SK-N-SH (cell line): ENCODE results near the gene CCL4. TPM values are rescaled to one million over a fixed set of nuclear protein-coding genes. Genes with fewer than 3 reads are reported as not detected.

Source experiments
- CTCF ChIA-PET: fragments of 300-600, 350-600 bp; formaldehyde crosslinking; extraction: SDS; loops from one replicate; lab custom pipeline; 2021; lab: Yijun Ruan, JAX
- POLR2A ChIA-PET: fragments of 350-600 bp; sonication (Branson Sonifier 250); formaldehyde crosslinking; extraction: SDS; loops from one replicate; lab custom pipeline; 2020; ENCODE audit warnings: antibody characterized with exemption, inconsistent platforms; lab: Yijun Ruan, JAX
- DNase-seq: peaks from one replicate; pipeline ENCODE4 v3.0.0; 2012
- H2AFZ ChIP-seq: fragments of 200-600 bp; sonication (generic); 2 replicates; pipeline ENCODE4 v1.8.1; 2016; ENCODE audit warnings: antibody characterized with exemption, mild to moderate bottlenecking, low read depth
- H3F3A ChIP-seq: fragments of 200-600 bp; sonication (generic); replicated peaks from 2 replicates; pipeline ENCODE3; 2016; ENCODE audit warnings: antibody characterized with exemption, mild to moderate bottlenecking; ENCODE audit not compliant: insufficient read depth
- H3K27ac ChIP-seq, 2 experiments: fragments of 200-500 bp in 1 of 2; fragments of 200-600 bp in 1 of 2; sonication (Bioruptor generic) in 1 of 2; sonication (generic), shearing (Covaris generic) in 1 of 2; 2 replicates each; pipeline versions ENCODE4 v1.5.1 to v1.6.1; 2014 to 2016; ENCODE audit warnings: low read depth in 2 of 2, inconsistent platforms in 1 of 2, low read length in 1 of 2, mild to moderate bottlenecking in 1 of 2, mixed read lengths in 1 of 2
- H3K27me3 ChIP-seq: fragments of 200-600 bp; sonication (generic), shearing (Covaris generic); 2 replicates; pipeline ENCODE4 v1.6.1; 2016; ENCODE audit warnings: mixed run types; ENCODE audit not compliant: insufficient read depth
- H3K36me3 ChIP-seq, 2 experiments: fragments of 200-500 bp in 1 of 2; fragments of 200-600 bp in 1 of 2; sonication (Bioruptor generic) in 1 of 2; sonication (generic) in 1 of 2; replicated peaks in 1 of 2; 2 replicates each; pipeline versions ENCODE3 to v1.5.1; 2014 to 2016; ENCODE audit warnings: low read length in 1 of 2, mild to moderate bottlenecking in 1 of 2; ENCODE audit not compliant: insufficient read depth in 2 of 2, control insufficient read depth in 1 of 2
- H3K4me1 ChIP-seq, 2 experiments: fragments of 200-500 bp in 1 of 2; fragments of 200-600 bp in 1 of 2; sonication (Bioruptor generic) in 1 of 2; sonication (generic), shearing (Covaris generic) in 1 of 2; 2 replicates each; pipeline versions ENCODE4 v1.5.1 to v1.6.1; 2014 to 2016; ENCODE audit warnings: low read depth in 1 of 2, low read length in 1 of 2, mixed run types in 1 of 2; ENCODE audit not compliant: insufficient read depth in 2 of 2, control insufficient read depth in 1 of 2
- H3K4me2 ChIP-seq: fragments of 200-600 bp; sonication (generic), shearing (Covaris generic); 2 replicates; pipeline ENCODE4 v1.6.1; 2017; ENCODE audit warnings: mixed run types
- H3K4me3 ChIP-seq, 2 experiments: fragments of 200-500 bp in 1 of 2; fragments of 200-600 bp in 1 of 2; sonication (Bioruptor generic) in 1 of 2; sonication (generic), shearing (Covaris generic) in 1 of 2; 2 replicates each; pipeline versions ENCODE4 v1.5.1 to v1.8.1; 2014 to 2016; ENCODE audit warnings: low read depth in 2 of 2, inconsistent platforms in 1 of 2, low read length in 1 of 2, mild to moderate bottlenecking in 1 of 2, mixed read lengths in 1 of 2, moderate library complexity in 1 of 2
- H3K79me2 ChIP-seq: fragments of 200-600 bp; sonication (generic); 2 replicates; pipeline ENCODE4 v1.8.1; 2017; ENCODE audit warnings: mild to moderate bottlenecking; ENCODE audit not compliant: insufficient read depth
- H3K9ac ChIP-seq: fragments of 200-600 bp; sonication (generic); 2 replicates; pipeline ENCODE4 v1.6.1; 2017; ENCODE audit warnings: mixed run types
- H3K9me2 ChIP-seq: fragments of 200-600 bp; sonication (generic); 2 replicates; pipeline ENCODE4 v1.6.1; 2017; ENCODE audit warnings: mixed run types
- H3K9me3 ChIP-seq: fragments of 200-600 bp; sonication (generic); 2 replicates; pipeline ENCODE4 v1.6.1; 2017; ENCODE audit warnings: mixed run types, mild to moderate bottlenecking, moderate library complexity
- H4K20me1 ChIP-seq: fragments of 200-600 bp; sonication (generic); 2 replicates; pipeline ENCODE4 v1.6.1; 2017; ENCODE audit warnings: mild to moderate bottlenecking, mixed run types; ENCODE audit not compliant: insufficient read depth
- EP300 ChIP-seq, 2 experiments: IDR thresholded peaks; 2 replicates each; pipeline versions ENCODE4 v1.4.0 to v1.6.1; 2012; ENCODE audit warnings: borderline replicate concordance in 1 of 2, low read depth in 1 of 2, low read length in 1 of 2
- EZH2phosphoT487 ChIP-seq: fragments of 200-600 bp; sonication (generic); IDR thresholded peaks from 2 replicates; pipeline ENCODE4 v1.6.1; 2017; ENCODE audit warnings: low read depth, mixed run types, mild to moderate bottlenecking, antibody characterized with exemption, moderate library complexity, borderline replicate concordance
- FOSL2 ChIP-seq: IDR thresholded peaks from 2 replicates; pipeline ENCODE4 v1.4.0; 2012; ENCODE audit warnings: low read depth, mild to moderate bottlenecking, moderate library complexity, borderline replicate concordance
- FOXJ3 ChIP-seq: sonication (generic); formaldehyde crosslinking; IDR thresholded peaks from 2 replicates; pipeline ENCODE4 v1.5.1; 2020; ENCODE audit warnings: mild to moderate bottlenecking, missing genetic modification reagents
- GABPA ChIP-seq: IDR thresholded peaks from 2 replicates; pipeline ENCODE4 v1.4.0; 2012; ENCODE audit warnings: low read depth, mild to moderate bottlenecking
- GATA2 ChIP-seq: sonication (generic); formaldehyde crosslinking; IDR thresholded peaks from 2 replicates; pipeline ENCODE4 v1.5.0; 2020; ENCODE audit warnings: mild to moderate bottlenecking, missing genetic modification reagents
- JUND ChIP-seq: IDR thresholded peaks from 2 replicates; pipeline ENCODE4 v1.4.0; 2012
- MXI1 ChIP-seq: IDR thresholded peaks from 2 replicates; pipeline ENCODE4 v1.6.1; 2012; ENCODE audit warnings: mild to moderate bottlenecking, low read depth, low read length, improper control_type of control experiment
- NFIC ChIP-seq: IDR thresholded peaks from 2 replicates; pipeline ENCODE4 v1.4.0; 2012; ENCODE audit warnings: borderline replicate concordance
- RAD21 ChIP-seq: IDR thresholded peaks from 2 replicates; pipeline ENCODE4 v1.6.1; 2012; ENCODE audit warnings: mild to moderate bottlenecking, low read length
- RCOR1 ChIP-seq: fragments of 150-350 bp; IDR thresholded peaks from 2 replicates; pipeline ENCODE4 v1.6.1; 2017; ENCODE audit warnings: antibody characterized with exemption, low read length
- RFX5 ChIP-seq: IDR thresholded peaks from 2 replicates; pipeline ENCODE4 v1.6.1; 2012; ENCODE audit warnings: mild to moderate bottlenecking, improper control_type of control experiment, low read length
- SIN3A ChIP-seq: IDR thresholded peaks from 2 replicates; pipeline ENCODE4 v1.6.1; 2012; ENCODE audit warnings: low read depth, mild to moderate bottlenecking, low read length, moderate library complexity, borderline replicate concordance
- SMC3 ChIP-seq: IDR thresholded peaks from 2 replicates; pipeline ENCODE4 v1.6.1; 2012; ENCODE audit warnings: low read depth, low read length, improper control_type of control experiment
- WGBS: methylation state at CpG from one replicate; pipeline ENCODE4 v1.1.6; 2017; ENCODE audit warnings: low lambda C conversion rate; 5-methylcytosine and 5-hydroxymethylcytosine counted together
- polyA plus RNA-seq, 3 experiments: library from polyadenylated mRNA; depleted of rRNA; stranded (reverse); fragments of >200 nt; gene quantifications; 2 replicates each; pipeline ENCODE4 v1.2.3, GENCODE V29; 2012
- TF ChIP-seq, protein P1 (sequence below): fragments of 150-350 bp; IDR thresholded peaks from 2 replicates; pipeline ENCODE4 v1.6.1; 2017; ENCODE audit warnings: antibody characterized with exemption, low read length, low read depth, borderline replicate concordance
- TF ChIP-seq, protein P2 (sequence below): IDR thresholded peaks from 2 replicates; pipeline ENCODE4 v1.6.1; 2012; ENCODE audit warnings: mild to moderate bottlenecking, low read depth, low read length, moderate library complexity
- TF ChIP-seq, protein P3 (sequence below): IDR thresholded peaks from 2 replicates; pipeline ENCODE4 v1.4.0; 2012; ENCODE audit warnings: low read depth, borderline replicate concordance

Gene CCL4
- polyA plus RNA-seq, 1 of the 3 experiments (the other 2 are of a cell fraction) = not detected

DNA sequence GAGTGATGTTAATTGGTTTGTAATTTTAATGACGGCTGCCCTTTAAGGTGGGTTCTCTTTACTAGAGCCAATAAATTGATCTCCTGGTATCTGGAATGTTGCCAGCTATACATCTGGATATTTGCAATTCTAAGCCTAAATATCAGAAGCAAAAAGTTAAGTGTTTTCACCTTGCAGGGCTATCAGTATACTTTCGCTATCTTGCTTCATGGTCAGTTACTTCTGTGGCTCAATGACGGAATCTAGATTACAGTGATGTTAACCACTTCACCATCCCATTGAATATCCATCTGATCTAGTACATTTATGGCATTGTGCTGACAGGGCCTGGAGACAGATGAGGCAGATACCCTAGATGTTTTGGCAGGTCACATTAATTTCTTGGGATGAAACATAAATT lies 28.3 kb downstream of the CCL4 start:
- Histone ChIP-seq H3F3A (no peaks in the 10 kb centered on the region), H3K36me3 (no peaks in the 10 kb centered on the region), H2AFZ (no peak overlapping the region), H4K20me1 (no peaks in the 10 kb centered on the region), H3K9me3 (no peaks in the 10 kb centered on the region), H3K9me2 (no peaks in the 10 kb centered on the region), H3K27me3 (no peaks in the 10 kb centered on the region), H3K4me1 (no peaks in the 10 kb centered on the region), H3K9ac (no peak overlapping the region), H3K4me3 (no peak overlapping the region), H3K79me2 (no peaks in the 10 kb centered on the region), H3K27ac (no peak overlapping the region), H3K4me2 (no peak overlapping the region)
- no peak for TF ChIP-seq NFIC
- TF ChIP-seq MXI1 = no peak
- TF ChIP-seq RCOR1 = no peak
- no peak for TF ChIP-seq SMC3
- TF ChIP-seq RAD21 = no peak
- no peak for TF ChIP-seq SIN3A
- TF ChIP-seq RFX5 = no peak
- no peak for TF ChIP-seq JUND
- no peak for TF ChIP-seq GATA2 (CRISPR knock-in tag)
- TF ChIP-seq, protein P1, sequence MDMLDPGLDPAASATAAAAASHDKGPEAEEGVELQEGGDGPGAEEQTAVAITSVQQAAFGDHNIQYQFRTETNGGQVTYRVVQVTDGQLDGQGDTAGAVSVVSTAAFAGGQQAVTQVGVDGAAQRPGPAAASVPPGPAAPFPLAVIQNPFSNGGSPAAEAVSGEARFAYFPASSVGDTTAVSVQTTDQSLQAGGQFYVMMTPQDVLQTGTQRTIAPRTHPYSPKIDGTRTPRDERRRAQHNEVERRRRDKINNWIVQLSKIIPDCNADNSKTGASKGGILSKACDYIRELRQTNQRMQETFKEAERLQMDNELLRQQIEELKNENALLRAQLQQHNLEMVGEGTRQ = no peak
- no peak for TF ChIP-seq EZH2phosphoT487
- TF ChIP-seq GABPA = no peak
- TF ChIP-seq, protein P2, sequence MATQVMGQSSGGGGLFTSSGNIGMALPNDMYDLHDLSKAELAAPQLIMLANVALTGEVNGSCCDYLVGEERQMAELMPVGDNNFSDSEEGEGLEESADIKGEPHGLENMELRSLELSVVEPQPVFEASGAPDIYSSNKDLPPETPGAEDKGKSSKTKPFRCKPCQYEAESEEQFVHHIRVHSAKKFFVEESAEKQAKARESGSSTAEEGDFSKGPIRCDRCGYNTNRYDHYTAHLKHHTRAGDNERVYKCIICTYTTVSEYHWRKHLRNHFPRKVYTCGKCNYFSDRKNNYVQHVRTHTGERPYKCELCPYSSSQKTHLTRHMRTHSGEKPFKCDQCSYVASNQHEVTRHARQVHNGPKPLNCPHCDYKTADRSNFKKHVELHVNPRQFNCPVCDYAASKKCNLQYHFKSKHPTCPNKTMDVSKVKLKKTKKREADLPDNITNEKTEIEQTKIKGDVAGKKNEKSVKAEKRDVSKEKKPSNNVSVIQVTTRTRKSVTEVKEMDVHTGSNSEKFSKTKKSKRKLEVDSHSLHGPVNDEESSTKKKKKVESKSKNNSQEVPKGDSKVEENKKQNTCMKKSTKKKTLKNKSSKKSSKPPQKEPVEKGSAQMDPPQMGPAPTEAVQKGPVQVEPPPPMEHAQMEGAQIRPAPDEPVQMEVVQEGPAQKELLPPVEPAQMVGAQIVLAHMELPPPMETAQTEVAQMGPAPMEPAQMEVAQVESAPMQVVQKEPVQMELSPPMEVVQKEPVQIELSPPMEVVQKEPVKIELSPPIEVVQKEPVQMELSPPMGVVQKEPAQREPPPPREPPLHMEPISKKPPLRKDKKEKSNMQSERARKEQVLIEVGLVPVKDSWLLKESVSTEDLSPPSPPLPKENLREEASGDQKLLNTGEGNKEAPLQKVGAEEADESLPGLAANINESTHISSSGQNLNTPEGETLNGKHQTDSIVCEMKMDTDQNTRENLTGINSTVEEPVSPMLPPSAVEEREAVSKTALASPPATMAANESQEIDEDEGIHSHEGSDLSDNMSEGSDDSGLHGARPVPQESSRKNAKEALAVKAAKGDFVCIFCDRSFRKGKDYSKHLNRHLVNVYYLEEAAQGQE = no peak
- no peak for TF ChIP-seq EP300 (IDR thresholded peaks at IDR 0.05; ENCODE audit: borderline replicate concordance in 1 of 2, low read depth in 1 of 2, low read length in 1 of 2)
- no peak for TF ChIP-seq FOXJ3
- no peak for TF ChIP-seq FOSL2
- TF ChIP-seq, protein P3, sequence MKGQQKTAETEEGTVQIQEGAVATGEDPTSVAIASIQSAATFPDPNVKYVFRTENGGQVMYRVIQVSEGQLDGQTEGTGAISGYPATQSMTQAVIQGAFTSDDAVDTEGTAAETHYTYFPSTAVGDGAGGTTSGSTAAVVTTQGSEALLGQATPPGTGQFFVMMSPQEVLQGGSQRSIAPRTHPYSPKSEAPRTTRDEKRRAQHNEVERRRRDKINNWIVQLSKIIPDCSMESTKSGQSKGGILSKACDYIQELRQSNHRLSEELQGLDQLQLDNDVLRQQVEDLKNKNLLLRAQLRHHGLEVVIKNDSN = no peak
- 11% methylated on average over 3 of the region's 3 CpGs for WGBS
- no peak for DNase-seq
- POLR2A ChIA-PET = no interaction called here
- CTCF ChIA-PET = interaction anchor here (0.6 to 3.0 kb wide), 4 partner anchors 13 to 156 kb away, joined by 3 to 15 read pairs (median 4); no protein-coding TSS in a partner anchor
